ENCODE results near the gene HOXB2.

The HOXB2 gene

GRCh38 chr17:48578616-48579470 lies 33.9 kb upstream of the HOXB2 start:
- DNase-seq: no peak

- no peak for DNase-seq
Measured at GRCh38 chr17:48577946-48578615, 33.2 kb upstream of the HOXB2 start, which contains the start of gene HOXB4. TSS of gene HOXB4 (minus strand) at chr17:48578350. CDS start at chr17:48578319, 31 bp downstream.

- no peak for DNase-seq
Measured at GRCh38 chr17:48577330-48577945, 32.5 kb upstream of the HOXB2 start.

- DNase-seq: no peak
Measured at GRCh38 chr17:48576479-48577309, 31.8 kb upstream of the HOXB2 start.

GRCh38 chr17:48575673-48576478 lies 31.0 kb upstream of the HOXB2 start:
- no peak for DNase-seq

GRCh38 chr17:48575066-48575582 lies 30.2 kb upstream of the HOXB2 start:
- DNase-seq: no peak

GRCh38 chr17:48574505-48575065 lies 29.7 kb upstream of the HOXB2 start:
- DNase-seq: no peak

- DNase-seq: no peak
Measured at GRCh38 chr17:48571826-48572417, 27.0 kb upstream of the HOXB2 start.

- DNase-seq: no peak
Measured at GRCh38 chr17:48571024-48571818, 26.3 kb upstream of the HOXB2 start.

GRCh38 chr17:48570325-48571023 lies 25.6 kb upstream of the HOXB2 start:
- no peak for DNase-seq

- DNase-seq: no peak
Measured at GRCh38 chr17:48569674-48570324, 24.9 kb upstream of the HOXB2 start.

GRCh38 chr17:48569240-48569582 lies 24.3 kb upstream of the HOXB2 start:
- no peak for DNase-seq

- DNase-seq: no peak
Measured at GRCh38 chr17:48568499-48569239, 23.8 kb upstream of the HOXB2 start.

GRCh38 chr17:48567646-48568354 lies 22.9 kb upstream of the HOXB2 start:
- DNase-seq: no peak

- no peak for DNase-seq
Measured at GRCh38 chr17:48567209-48567608, 22.3 kb upstream of the HOXB2 start.

- no peak for DNase-seq
Measured at GRCh38 chr17:48566717-48567116, 21.8 kb upstream of the HOXB2 start.

GRCh38 chr17:48565925-48566710 lies 21.2 kb upstream of the HOXB2 start:
- DNase-seq: no peak
